IMR-90 (cell line): ENCODE results near the gene KDM4B. TPM values are rescaled to one million over a fixed set of nuclear protein-coding genes. Genes with fewer than 3 reads are reported as not detected.

Experiments
- ATAC-seq: fragments of 200-7000 bp; cut with Tn5 transposase; 2 replicates; pipeline ENCODE4 v1.9.1; 2020; ENCODE audit warnings: low read depth, mild to moderate bottlenecking, moderate library complexity
- BruUV-seq: library from RNA; stranded (reverse); fragments of 400-500 nt; replicated peaks from 2 replicates; lab custom pipeline; 2021; lab: Mats Ljungman, UMichigan
- CTCF ChIA-PET: fragments of 300-600 bp; formaldehyde crosslinking; extraction: SDS; loops from one replicate; lab custom pipeline; 2021; ENCODE audit warnings: antibody characterized with exemption; lab: Yijun Ruan, JAX
- POLR2A ChIA-PET: fragments of 300-600 bp; sonication (Branson Sonifier 250); formaldehyde crosslinking; loops from one replicate; lab custom pipeline; 2022; ENCODE audit warnings: antibody characterized with exemption; ENCODE audit not compliant: unreplicated experiment; lab: Charles Lee
- DNase-seq: peaks from one replicate; pipeline ENCODE4 v3.0.0; 2013
- H2AFZ ChIP-seq: replicated peaks from 2 replicates; pipeline ENCODE3; 2013; ENCODE audit warnings: low read length, mild to moderate bottlenecking; ENCODE audit not compliant: poor library complexity
- H2AK5ac ChIP-seq: 2 replicates; pipeline ENCODE4 v1.6.1; 2013; ENCODE audit warnings: low read depth, low read length, inconsistent platforms
- H2AK9ac ChIP-seq: replicated peaks from 2 replicates; pipeline ENCODE3; 2013; ENCODE audit warnings: mild to moderate bottlenecking, low read depth, low read length, moderate library complexity; ENCODE audit not compliant: poor library complexity
- H2BK120ac ChIP-seq: 2 replicates; pipeline ENCODE4 v1.6.1; 2013; ENCODE audit warnings: low read depth, low read length, inconsistent platforms
- H2BK15ac ChIP-seq: 3 replicates; pipeline ENCODE4 v1.6.1; 2013; ENCODE audit warnings: low read depth, low read length, inconsistent platforms
- H2BK20ac ChIP-seq: 2 replicates; pipeline ENCODE4 v1.6.1; 2013; ENCODE audit warnings: low read depth, mild to moderate bottlenecking, inconsistent platforms, low read length, moderate library complexity
- H2BK5ac ChIP-seq: 2 replicates; pipeline ENCODE4 v1.6.1; 2013; ENCODE audit warnings: mild to moderate bottlenecking, low read depth, low read length, inconsistent platforms; ENCODE audit not compliant: poor library complexity, severe bottlenecking
- H3K14ac ChIP-seq: replicated peaks from 2 replicates; pipeline ENCODE4 v1.6.1; 2013; ENCODE audit warnings: low read depth, low read length, inconsistent platforms
- H3K18ac ChIP-seq: 2 replicates; pipeline ENCODE4 v1.6.1; 2013; ENCODE audit warnings: low read depth, low read length, control low read depth
- H3K23ac ChIP-seq: 2 replicates; pipeline ENCODE4 v1.6.1; 2013; ENCODE audit warnings: low read depth, low read length, inconsistent platforms
- H3K27ac ChIP-seq: 2 replicates; pipeline ENCODE4 v1.5.1; 2013; ENCODE audit warnings: mild to moderate bottlenecking, control low read depth, low read length; ENCODE audit not compliant: insufficient read depth
- H3K27me3 ChIP-seq: 2 replicates; pipeline ENCODE4 v1.6.1; 2013; ENCODE audit warnings: low read length; ENCODE audit not compliant: control insufficient read depth, insufficient read depth
- H3K36me3 ChIP-seq: 2 replicates; pipeline ENCODE4 v1.6.1; 2013; ENCODE audit warnings: low read length, mixed read lengths; ENCODE audit not compliant: control insufficient read depth, insufficient read depth
- H3K4ac ChIP-seq: 2 replicates; pipeline ENCODE4 v1.6.1; 2013; ENCODE audit warnings: low read depth, low read length, inconsistent platforms
- H3K4me1 ChIP-seq: 2 replicates; pipeline ENCODE4 v1.6.1; 2013; ENCODE audit warnings: low read length, mixed read lengths; ENCODE audit not compliant: control insufficient read depth, insufficient read depth
- H3K4me2 ChIP-seq: 2 replicates; pipeline ENCODE4 v1.6.1; 2013; ENCODE audit warnings: low read depth, mild to moderate bottlenecking, control low read depth, low read length, moderate library complexity
- H3K4me3 ChIP-seq: 2 replicates; pipeline ENCODE4 v1.5.1; 2013; ENCODE audit warnings: low read depth, mild to moderate bottlenecking, control low read depth, low read length, moderate library complexity; ENCODE audit not compliant: insufficient read depth
- H3K56ac ChIP-seq: 2 replicates; pipeline ENCODE4 v1.6.1; 2013; ENCODE audit warnings: low read length, inconsistent platforms; ENCODE audit not compliant: insufficient read depth; ENCODE audit errors: extremely low read depth
- H3K79me1 ChIP-seq, 2 experiments: 2 replicates each; pipeline ENCODE4 v1.6.1; 2013; ENCODE audit warnings: low read length in 2 of 2, inconsistent platforms in 1 of 2, low read depth in 1 of 2
- H3K9ac ChIP-seq: 2 replicates; pipeline ENCODE4 v1.6.1; 2013; ENCODE audit warnings: low read depth, low read length, control low read depth
- H3K9me1 ChIP-seq: 2 replicates; pipeline ENCODE4 v1.6.1; 2013; ENCODE audit warnings: low read length, inconsistent platforms; ENCODE audit not compliant: insufficient read depth
- H3K9me3 ChIP-seq: 2 replicates; pipeline ENCODE4 v1.6.1; 2013; ENCODE audit warnings: low read length; ENCODE audit not compliant: control insufficient read depth, insufficient read depth
- H4K20me1 ChIP-seq: 2 replicates; pipeline ENCODE4 v1.6.1; 2013; ENCODE audit warnings: low read length, inconsistent platforms; ENCODE audit not compliant: insufficient read depth
- H4K5ac ChIP-seq: 2 replicates; pipeline ENCODE4 v1.6.1; 2013; ENCODE audit warnings: mild to moderate bottlenecking, low read depth, low read length, control low read depth
- H4K8ac ChIP-seq, 2 experiments: 2 replicates each; pipeline ENCODE4 v1.6.1; 2013; ENCODE audit warnings: low read depth in 2 of 2, low read length in 2 of 2, control low read depth in 1 of 2, inconsistent platforms in 1 of 2
- H4K91ac ChIP-seq: 2 replicates; pipeline ENCODE4 v1.6.1; 2013; ENCODE audit warnings: low read depth, low read length, inconsistent platforms; ENCODE audit not compliant: insufficient read depth
- CEBPB ChIP-seq: IDR thresholded peaks from 2 replicates; pipeline ENCODE4 v1.6.1; 2012; ENCODE audit warnings: low read depth, low read length, improper control_type of control experiment
- CHD1 ChIP-seq: IDR thresholded peaks from 2 replicates; pipeline ENCODE4 v1.6.1; 2012; ENCODE audit warnings: low read depth, low read length, improper control_type of control experiment
- FOS ChIP-seq: fragments of 150-350 bp; IDR thresholded peaks from 2 replicates; pipeline ENCODE4 v1.6.1; 2016; ENCODE audit warnings: low read depth, low read length
- MAFK ChIP-seq: IDR thresholded peaks from 2 replicates; pipeline ENCODE4 v1.6.1; 2012; ENCODE audit warnings: low read depth, low read length, improper control_type of control experiment
- MXI1 ChIP-seq: IDR thresholded peaks from 2 replicates; pipeline ENCODE4 v1.6.1; 2012; ENCODE audit warnings: low read depth, mild to moderate bottlenecking, low read length, moderate library complexity, borderline replicate concordance
- NFE2L2 ChIP-seq: fragments of 150-350 bp; IDR thresholded peaks from 2 replicates; pipeline ENCODE4 v1.6.1; 2016; ENCODE audit warnings: low read depth, mild to moderate bottlenecking, low read length
- RAD21 ChIP-seq: IDR thresholded peaks from 2 replicates; pipeline ENCODE4 v1.6.1; 2012; ENCODE audit warnings: low read length, improper control_type of control experiment
- RCOR1 ChIP-seq: IDR thresholded peaks from 2 replicates; pipeline ENCODE4 v1.6.1; 2012; ENCODE audit warnings: mild to moderate bottlenecking, low read length, improper control_type of control experiment; ENCODE audit not compliant: insufficient replicate concordance
- RFX5 ChIP-seq: IDR thresholded peaks from 2 replicates; pipeline ENCODE4 v1.8.0; 2012; ENCODE audit warnings: low read depth, mild to moderate bottlenecking, low read length, moderate library complexity
- SMC3 ChIP-seq: fragments of 150-350 bp; IDR thresholded peaks from 2 replicates; pipeline ENCODE4 v1.6.1; 2016; ENCODE audit warnings: low read depth, mild to moderate bottlenecking, antibody characterized with exemption, low read length, moderate library complexity
- WGBS, 2 experiments: methylation state at CpG; one replicate each; pipeline versions ENCODE4 v1.1.5 to v1.1.7; 2013; ENCODE audit warnings: missing lambda C conversion rate in 2 of 2; ENCODE audit not compliant: insufficient read length in 1 of 2; ENCODE audit errors: extremely low coverage in 2 of 2; 5-methylcytosine and 5-hydroxymethylcytosine counted together
- dilution Hi-C: fragments of 300-500 bp; cut with HindIII; formaldehyde crosslinking; loops from one replicate; pipeline ENCODE4 v1.14.3; 2018; ENCODE audit warnings: low sequenced_read_pairs; ENCODE audit not compliant: unreplicated experiment
- in situ Hi-C: fragments of 300-500 bp; cut with MboI; formaldehyde crosslinking; loops from 3 replicates; pipeline ENCODE4 v1.14.3; 2019; ENCODE audit warnings: low sequenced_read_pairs, inconsistent platforms, mixed read lengths
- intact Hi-C: fragments of 100-400 bp; cut with micrococcal nuclease; formaldehyde crosslinking; loops from 2 replicates; pipeline ENCODE4 v1.10.0; 2022
- polyA plus RNA-seq, 3 experiments: library from polyadenylated mRNA; depleted of rRNA; stranded (reverse); fragments of >200 nt; gene quantifications; 2 replicates each; pipeline ENCODE4 v1.2.3, GENCODE V29; 2012; ENCODE audit warnings: low replicate concordance in 1 of 3
- total RNA-seq: library from RNA; depleted of rRNA; stranded (reverse); fragments of >200 nt; gene quantifications from 2 replicates; pipeline ENCODE4 v1.2.3, GENCODE V29; 2012
- TF ChIP-seq, protein P1 (sequence below): conservative IDR thresholded peaks from 2 replicates; pipeline ENCODE4 v1.5.1; 2012; ENCODE audit warnings: mild to moderate bottlenecking, low read depth, low read length, improper control_type of control experiment

Gene KDM4B
- total and polyA plus RNA-seq, 2 of the 4 experiments (the other 2 are of a cell fraction), result 5.0 to 17.9 TPM

DNA sequence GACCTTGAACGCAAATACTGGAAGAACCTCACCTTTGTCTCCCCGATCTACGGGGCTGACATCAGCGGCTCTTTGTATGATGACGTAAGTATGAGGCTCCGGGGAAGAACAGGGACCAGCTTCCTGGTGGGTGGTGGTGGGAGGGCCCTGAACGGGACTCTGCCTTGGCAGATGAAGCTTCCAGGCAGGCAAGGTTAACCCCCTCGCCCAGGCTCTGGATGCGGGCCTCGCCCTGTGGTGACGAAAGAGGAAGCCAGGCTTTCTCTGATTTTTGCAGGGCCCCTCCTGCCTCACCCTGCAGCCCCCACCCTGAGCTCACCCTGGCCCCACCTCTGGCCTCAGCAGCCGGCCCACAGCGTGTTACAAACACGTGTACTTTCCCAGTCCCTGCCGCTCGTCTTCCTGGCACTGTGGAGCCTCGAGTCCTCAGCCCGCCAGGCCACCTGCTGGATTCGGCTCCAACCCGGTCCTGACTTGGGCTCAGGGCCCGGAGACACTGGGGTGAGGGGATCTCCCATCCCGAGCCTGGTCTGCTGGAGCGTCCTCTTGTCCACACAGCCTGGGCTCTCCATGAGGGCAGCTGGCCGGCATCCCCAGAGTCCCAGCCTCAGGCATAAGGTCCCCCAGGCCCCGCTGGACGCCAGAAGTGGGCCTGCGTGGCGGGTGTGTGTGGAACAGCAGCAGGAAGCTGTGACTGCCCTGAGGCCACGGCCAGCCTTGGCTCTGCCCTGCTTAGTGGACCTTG, 72.4 kb downstream of the KDM4B start:
- H4K20me1 ChIP-seq, result peaks cover 60% of the 10 kb centered on the region
- no peak overlapping the region for H3K14ac ChIP-seq
- H3K79me1 ChIP-seq, result peaks cover 11 to 64% of the 10 kb centered on the region in 2 experiments
- H2BK5ac ChIP-seq, result no peak overlapping the region
- H3K4me3 ChIP-seq, result no peak overlapping the region
- POLR2A ChIA-PET, result no interaction called here
- H3K27ac ChIP-seq, result no peak overlapping the region
- no peak overlapping the region for H2BK15ac ChIP-seq
- TF ChIP-seq FOS, result no peak
- TF ChIP-seq RCOR1, result no peak
- TF ChIP-seq CHD1, result no peak
- no peak for TF ChIP-seq MXI1
- TF ChIP-seq NFE2L2, result no peak
- no peak for TF ChIP-seq MAFK
- no peak for TF ChIP-seq SMC3
- TF ChIP-seq, protein P1, sequence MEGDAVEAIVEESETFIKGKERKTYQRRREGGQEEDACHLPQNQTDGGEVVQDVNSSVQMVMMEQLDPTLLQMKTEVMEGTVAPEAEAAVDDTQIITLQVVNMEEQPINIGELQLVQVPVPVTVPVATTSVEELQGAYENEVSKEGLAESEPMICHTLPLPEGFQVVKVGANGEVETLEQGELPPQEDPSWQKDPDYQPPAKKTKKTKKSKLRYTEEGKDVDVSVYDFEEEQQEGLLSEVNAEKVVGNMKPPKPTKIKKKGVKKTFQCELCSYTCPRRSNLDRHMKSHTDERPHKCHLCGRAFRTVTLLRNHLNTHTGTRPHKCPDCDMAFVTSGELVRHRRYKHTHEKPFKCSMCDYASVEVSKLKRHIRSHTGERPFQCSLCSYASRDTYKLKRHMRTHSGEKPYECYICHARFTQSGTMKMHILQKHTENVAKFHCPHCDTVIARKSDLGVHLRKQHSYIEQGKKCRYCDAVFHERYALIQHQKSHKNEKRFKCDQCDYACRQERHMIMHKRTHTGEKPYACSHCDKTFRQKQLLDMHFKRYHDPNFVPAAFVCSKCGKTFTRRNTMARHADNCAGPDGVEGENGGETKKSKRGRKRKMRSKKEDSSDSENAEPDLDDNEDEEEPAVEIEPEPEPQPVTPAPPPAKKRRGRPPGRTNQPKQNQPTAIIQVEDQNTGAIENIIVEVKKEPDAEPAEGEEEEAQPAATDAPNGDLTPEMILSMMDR, result no peak
- no peak for TF ChIP-seq RAD21
- TF ChIP-seq RFX5, result no peak
- TF ChIP-seq CEBPB, result no peak
- DNase-seq (no peak), ATAC-seq (no peak)
- H2AFZ ChIP-seq, result no peak overlapping the region
- H3K27me3 ChIP-seq, result no peaks in the 10 kb centered on the region
- no peak overlapping the region for H4K5ac ChIP-seq
- no peak overlapping the region for H4K8ac ChIP-seq
- peaks cover 14% of the 10 kb centered on the region for H3K4me1 ChIP-seq
- H2BK20ac ChIP-seq, result no peak overlapping the region
- H3K4ac ChIP-seq, result no peak overlapping the region
- no peaks in the 10 kb centered on the region for H3K9me1 ChIP-seq
- H3K9me3 ChIP-seq, result no peaks in the 10 kb centered on the region
- no peak overlapping the region for H3K56ac ChIP-seq
- H2AK9ac ChIP-seq, result no peak overlapping the region
- no peak overlapping the region for H3K23ac ChIP-seq
- no peak overlapping the region for H3K18ac ChIP-seq
- BruUV-seq, result no TSS peak
- in situ Hi-C loops (no loop called here), dilution Hi-C loops (no loop called here), intact Hi-C loops (no loop called here)
- 90% methylated on average over 20 of the region's 29 CpGs; no CpG with 5 or more reads in 1 of the 2 experiments for WGBS, 2 experiments
- H2AK5ac ChIP-seq, result no peak overlapping the region
- H3K4me2 ChIP-seq, result no peak overlapping the region
- no peak overlapping the region for H4K91ac ChIP-seq
- CTCF ChIA-PET, result interaction anchor here (0.6 kb wide), 1 partner anchor 165 kb away, joined by 3 read pairs; no protein-coding TSS in a partner anchor
- no peak overlapping the region for H3K9ac ChIP-seq
- H3K36me3 ChIP-seq, result peaks cover 45% of the 10 kb centered on the region
- no peak overlapping the region for H2BK120ac ChIP-seq
